Lower leg skin (tissue), 4 donors: ENCODE measurements around the gene PFDN2. TPM values are rescaled to one million over a fixed set of nuclear protein-coding genes. Genes with fewer than 3 reads are reported as not detected.

ENCODE experiments used
- DNase-seq, 2 donors: peaks; one replicate each; pipeline ENCODE4 v3.0.0-alpha.2; 2019; ENCODE audit warnings: low spot score in 2 of 2
- H3K4me3 ChIP-seq: fragments of 200-600 bp; sonication (generic); 2 replicates; pipeline ENCODE4 v1.5.1; 2017; ENCODE audit warnings: mild to moderate bottlenecking, low read depth; ENCODE audit not compliant: poor library complexity, severe bottlenecking
- POLR2A ChIP-seq, 2 donors: fragments of 450-650 bp; IDR thresholded peaks; one replicate each; pipeline ENCODE4 v1.6.1; 2016 to 2017; ENCODE audit warnings: antibody characterized with exemption in 2 of 2, mild to moderate bottlenecking in 1 of 2, moderate library complexity in 1 of 2
- WGBS, 2 donors: methylation state at CpG; one replicate each; pipeline ENCODE4 v1.1.5; 2018; 5-methylcytosine and 5-hydroxymethylcytosine counted together
- intact Hi-C: fragments of 100-400 bp; cut with DNase I; formaldehyde crosslinking; loops from one replicate; pipeline ENCODE4 v1.15.0; 2023; ENCODE audit warnings: low total_unique reads
- total RNA-seq, 4 donors: library from RNA; depleted of rRNA; stranded (reverse); fragments of >200 nt; gene quantifications; one replicate each; pipeline ENCODE4 v1.1.0, GENCODE V29; 2016
- TF ChIP-seq, protein P1 (sequence below), 3 donors: fragments of 450-650 bp; IDR thresholded peaks; one replicate each; pipeline ENCODE4 v1.5.1; 2016; ENCODE audit warnings: antibody characterized with exemption in 3 of 3, mild to moderate bottlenecking in 3 of 3, moderate library complexity in 2 of 3

The PFDN2 gene
- total RNA-seq, 4 donors from 2014 or later, result 19.3 to 24.7 (median 22.4) TPM

GRCh38 chr1:161153176-161153575 lies 35.3 kb upstream of the PFDN2 start:
- 21 to 24% methylated on average over 9 of the region's 9 CpGs for WGBS, 2 donors
- TF ChIP-seq, protein P1, sequence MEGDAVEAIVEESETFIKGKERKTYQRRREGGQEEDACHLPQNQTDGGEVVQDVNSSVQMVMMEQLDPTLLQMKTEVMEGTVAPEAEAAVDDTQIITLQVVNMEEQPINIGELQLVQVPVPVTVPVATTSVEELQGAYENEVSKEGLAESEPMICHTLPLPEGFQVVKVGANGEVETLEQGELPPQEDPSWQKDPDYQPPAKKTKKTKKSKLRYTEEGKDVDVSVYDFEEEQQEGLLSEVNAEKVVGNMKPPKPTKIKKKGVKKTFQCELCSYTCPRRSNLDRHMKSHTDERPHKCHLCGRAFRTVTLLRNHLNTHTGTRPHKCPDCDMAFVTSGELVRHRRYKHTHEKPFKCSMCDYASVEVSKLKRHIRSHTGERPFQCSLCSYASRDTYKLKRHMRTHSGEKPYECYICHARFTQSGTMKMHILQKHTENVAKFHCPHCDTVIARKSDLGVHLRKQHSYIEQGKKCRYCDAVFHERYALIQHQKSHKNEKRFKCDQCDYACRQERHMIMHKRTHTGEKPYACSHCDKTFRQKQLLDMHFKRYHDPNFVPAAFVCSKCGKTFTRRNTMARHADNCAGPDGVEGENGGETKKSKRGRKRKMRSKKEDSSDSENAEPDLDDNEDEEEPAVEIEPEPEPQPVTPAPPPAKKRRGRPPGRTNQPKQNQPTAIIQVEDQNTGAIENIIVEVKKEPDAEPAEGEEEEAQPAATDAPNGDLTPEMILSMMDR (IDR thresholded peaks at IDR 0.05), result no peak
- no peak for TF ChIP-seq POLR2A (IDR thresholded peaks at IDR 0.05)
- intact Hi-C loops, result no loop called here
- DNase-seq, result no peak
- no peak overlapping the region for H3K4me3 ChIP-seq

DNA sequence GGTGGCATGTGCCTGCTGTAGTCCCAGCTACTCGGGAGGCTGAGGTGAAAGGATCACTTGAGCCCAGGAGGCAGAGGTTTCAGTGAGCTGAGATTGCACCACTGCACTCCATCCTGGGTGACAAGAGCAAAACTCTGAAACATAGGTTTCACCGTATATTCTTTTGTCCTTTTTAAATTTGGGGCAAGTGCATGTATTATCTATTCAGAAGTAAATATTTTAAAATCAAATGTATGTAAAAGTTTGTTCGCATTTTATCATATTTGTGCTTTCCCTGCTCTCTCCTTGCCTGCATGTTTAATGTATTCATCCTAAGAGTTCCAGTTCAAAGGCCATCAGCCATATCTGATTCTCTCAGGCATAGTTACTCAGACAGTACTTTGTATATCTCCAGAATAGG lies 28.0 kb upstream of the PFDN2 start:
- no peak overlapping the region for H3K4me3 ChIP-seq
- TF ChIP-seq POLR2A (IDR thresholded peaks at IDR 0.05), result no peak
- TF ChIP-seq, protein P1 (IDR thresholded peaks at IDR 0.05), result no peak
- intact Hi-C loops, result no loop called here
- peak in 1 of 2 donors; percentile 31 for DNase-seq
- WGBS, 2 donors, result 81 to 86% methylated on average over 3 of the region's 3 CpGs

- WGBS, 2 donors, result 93 to 96% methylated on average over 29 of the region's 29 CpGs
Observed at GRCh38 chr1:161140755-161141400, 23.0 kb upstream of the PFDN2 start.

DNA sequence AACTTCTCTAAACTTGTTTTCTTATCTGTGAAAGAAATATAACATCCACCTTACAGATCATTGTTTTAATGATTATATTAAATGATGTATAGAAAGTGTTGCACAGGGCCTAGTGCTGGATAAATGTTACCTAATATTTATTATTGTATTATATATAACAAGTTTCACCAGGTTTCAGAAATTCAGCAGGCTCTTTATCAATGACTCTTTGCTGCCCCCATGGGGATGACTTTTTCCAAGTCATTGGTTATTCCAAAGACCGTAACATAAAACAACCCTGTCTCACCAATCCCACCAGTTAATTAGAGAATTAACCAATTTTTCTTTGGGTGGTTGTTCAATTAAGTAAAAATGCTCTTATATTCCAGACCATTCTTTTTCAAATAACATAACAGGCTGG lies 21.9 kb upstream of the PFDN2 start:
- WGBS, 2 donors, result 27 to 46% methylated on average over 1 of the region's 1 CpG
- TF ChIP-seq, protein P1 (IDR thresholded peaks at IDR 0.05), result no peak
- no peak for TF ChIP-seq POLR2A (IDR thresholded peaks at IDR 0.05)
- no peak overlapping the region for H3K4me3 ChIP-seq
- intact Hi-C loops, result no loop called here
- no peak for DNase-seq

More at GRCh38 chr1:161140755-161141400, 23.0 kb upstream of the PFDN2 start:
- DNase-seq, result no peak
- no peak for TF ChIP-seq POLR2A (IDR thresholded peaks at IDR 0.05)
- TF ChIP-seq, protein P1 (IDR thresholded peaks at IDR 0.05), result no peak
- H3K4me3 ChIP-seq, result no peak overlapping the region
- intact Hi-C loops, result no loop called here

DNA sequence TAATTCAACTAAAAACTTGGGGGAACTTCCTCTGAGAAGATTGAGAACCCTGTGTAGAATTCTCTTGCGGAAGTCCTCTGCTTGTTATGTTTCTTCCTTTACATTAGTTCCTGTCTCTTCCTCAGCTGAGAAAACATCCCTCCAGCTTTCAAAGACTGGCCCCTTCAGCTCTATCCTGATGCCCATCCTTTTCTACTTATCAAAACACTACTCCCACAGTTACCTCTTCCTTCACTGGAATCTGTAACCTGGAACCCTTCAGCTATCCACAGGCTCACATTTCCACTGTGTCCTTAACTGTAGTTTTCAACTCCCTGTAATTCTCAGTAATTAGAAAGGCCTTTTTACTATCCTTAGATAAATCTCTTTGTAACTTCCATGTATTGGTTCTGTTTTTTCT lies 20.6 kb upstream of the PFDN2 start:
- no peak for TF ChIP-seq POLR2A (IDR thresholded peaks at IDR 0.05)
- TF ChIP-seq, protein P1 (IDR thresholded peaks at IDR 0.05), result no peak
- intact Hi-C loops, result no loop called here
- WGBS, 2 donors, result 75 to 84% methylated on average over 1 of the region's 1 CpG
- DNase-seq, result no peak
- no peak overlapping the region for H3K4me3 ChIP-seq

GRCh38 chr1:161137881-161138280 lies 20.0 kb upstream of the PFDN2 start:
- DNase-seq, result no peak
- whole genome bisulfite sequencing, 2 donors, result 61 to 82% methylated on average over 3 of the region's 3 CpGs
- intact Hi-C loops, result no loop called here
- H3K4me3 ChIP-seq, result no peak overlapping the region
- TF ChIP-seq, protein P1 (IDR thresholded peaks at IDR 0.05), result no peak
- no peak for TF ChIP-seq POLR2A (IDR thresholded peaks at IDR 0.05)
